HEK293T (cell line): Measurements from ENCODE around the gene CCDC71L.

Experiments used
- BHLHE40 ChIP-seq: fragments of 450-650 bp; IDR thresholded peaks from 2 replicates; pipeline ENCODE4 v1.6.1; 2016; ENCODE audit warnings: mild to moderate bottlenecking, moderate library complexity, borderline replicate concordance
- ELF4 ChIP-seq: fragments of 450-650 bp; IDR thresholded peaks from 2 replicates; pipeline ENCODE4 v1.6.1; 2017; ENCODE audit warnings: antibody characterized with exemption
- FOXA1 ChIP-seq: fragments of 450-650 bp; IDR thresholded peaks from 2 replicates; pipeline ENCODE4 v1.6.1; 2016; ENCODE audit warnings: mild to moderate bottlenecking
- FOXK2 ChIP-seq: fragments of 450-650 bp; IDR thresholded peaks from 2 replicates; pipeline ENCODE4 v1.6.1; 2016; ENCODE audit warnings: mild to moderate bottlenecking
- FOXM1 ChIP-seq: fragments of 450-650 bp; IDR thresholded peaks from 2 replicates; pipeline ENCODE4 v1.6.1; 2017; ENCODE audit warnings: mild to moderate bottlenecking, borderline replicate concordance
- HDGF ChIP-seq: fragments of 450-650 bp; IDR thresholded peaks from 2 replicates; pipeline ENCODE4 v1.6.1; 2017; ENCODE audit warnings: antibody characterized with exemption, borderline replicate concordance
- L3MBTL2 ChIP-seq: fragments of 450-650 bp; conservative IDR thresholded peaks from 2 replicates; pipeline ENCODE4 v1.6.1; 2016; ENCODE audit warnings: mild to moderate bottlenecking
- LEF1 ChIP-seq: fragments of 450-650 bp; IDR thresholded peaks from 2 replicates; pipeline ENCODE4 v1.6.1; 2017; ENCODE audit warnings: mild to moderate bottlenecking, borderline replicate concordance
- NFRKB ChIP-seq: fragments of 450-650 bp; IDR thresholded peaks from 2 replicates; pipeline ENCODE4 v1.6.1; 2016; ENCODE audit warnings: mild to moderate bottlenecking, moderate library complexity
- PKNOX1 ChIP-seq: fragments of 450-650 bp; IDR thresholded peaks from 2 replicates; pipeline ENCODE4 v1.6.1; 2016
- SP1 ChIP-seq: fragments of 450-650 bp; IDR thresholded peaks from 2 replicates; pipeline ENCODE4 v1.6.1; 2017
- SUZ12 ChIP-seq: fragments of 450-650 bp; IDR thresholded peaks from 2 replicates; pipeline ENCODE4 v1.6.1; 2016; ENCODE audit warnings: mild to moderate bottlenecking
- TARDBP ChIP-seq: fragments of 450-650 bp; IDR thresholded peaks from 2 replicates; pipeline ENCODE4 v1.6.1; 2016
- ZNF384 ChIP-seq: fragments of 450-650 bp; IDR thresholded peaks from 2 replicates; pipeline ENCODE4 v1.6.1; 2016

- TF ChIP-seq FOXM1, result no peak
- TF ChIP-seq SP1, result no peak
- no peak for TF ChIP-seq LEF1
- no peak for TF ChIP-seq ELF4
- no peak for TF ChIP-seq BHLHE40
- TF ChIP-seq FOXA1, result no peak
- TF ChIP-seq NFRKB, result no peak
- TF ChIP-seq HDGF, result no peak
- TF ChIP-seq FOXK2, result no peak
- TF ChIP-seq TARDBP, result no peak
- no peak for TF ChIP-seq ZNF384
- no peak for TF ChIP-seq PKNOX1
- no peak for TF ChIP-seq SUZ12
- TF ChIP-seq L3MBTL2, result no peak
Observed at GRCh38 chr7:106681815-106682495, 21.0 kb upstream of the CCDC71L start.
